CD4-positive, alpha-beta T cell treated with Interleukin-2 at 100 ng/mL for 4 hours (primary cell): ENCODE results near the gene CNTNAP4.

Experiments used
- DNase-seq: peaks from one replicate; pipeline ENCODE4 v3.0.0-alpha.2; 2020; ENCODE audit warnings: low spot score

CNTNAP4 gene

DNA sequence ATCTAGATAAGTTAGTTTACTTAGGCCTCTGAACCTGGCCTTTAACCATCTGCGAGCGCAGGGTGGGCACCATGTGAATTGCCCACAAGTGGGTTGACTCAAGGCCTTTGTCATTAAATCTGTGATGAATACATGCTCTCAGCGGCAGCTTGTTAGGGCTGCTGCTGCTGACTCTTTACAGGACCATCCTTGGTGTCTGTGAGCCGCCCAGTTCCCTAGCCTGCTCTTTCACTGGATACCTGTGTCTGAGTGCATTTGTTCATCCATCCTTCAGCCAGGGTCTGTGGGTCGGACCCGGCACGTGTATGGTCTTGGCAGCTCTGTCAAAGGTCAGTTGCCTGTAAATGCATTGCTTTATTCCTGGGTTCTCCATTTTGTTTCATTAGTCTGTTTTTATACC is 321.3 kb downstream of the CNTNAP4 start:
- no peak for DNase-seq

DNA sequence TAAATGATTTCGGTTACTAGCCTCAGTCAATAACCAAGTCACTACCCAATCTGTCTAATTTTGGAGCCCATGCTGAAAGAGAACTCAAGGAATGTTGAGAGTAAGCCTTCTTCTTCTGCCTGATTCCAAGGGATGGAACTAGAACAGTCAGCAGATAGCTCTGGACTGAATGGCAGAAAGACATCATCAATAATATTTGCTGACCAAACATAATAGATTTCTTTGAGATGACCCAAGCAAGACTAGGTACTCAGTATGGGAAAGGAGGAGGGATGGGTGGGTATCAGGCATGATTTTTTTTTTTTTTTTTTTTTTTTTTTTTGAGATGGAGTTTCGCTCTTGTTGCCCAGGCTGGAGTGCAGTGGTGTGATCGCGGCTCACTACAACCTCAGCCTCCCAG is 330.1 kb downstream of the CNTNAP4 start:
- DNase-seq = no peak
